Fibroblast of lung (primary cell): ENCODE results near the gene CRYBG2. TPM values are rescaled to one million over a fixed set of nuclear protein-coding genes. Genes with fewer than 3 reads are reported as not detected.

Experiments
- DNase-seq, 2 donors: peaks; one replicate each; pipeline versions ENCODE4 v3.0.0 to v3.0.0-alpha.2; 2010; ENCODE audit warnings: low read depth in 2 of 2
- H2AFZ ChIP-seq: 2 replicates; pipeline ENCODE4 v1.5.1; 2012; ENCODE audit warnings: low read length, control low read depth, inconsistent platforms
- H3K27ac ChIP-seq: 2 replicates; pipeline ENCODE4 v1.5.1; 2011; ENCODE audit warnings: low read length, control low read depth; ENCODE audit not compliant: insufficient read depth
- H3K27me3 ChIP-seq: 2 replicates; pipeline ENCODE4 v1.5.1; 2011; ENCODE audit warnings: mild to moderate bottlenecking, low read length; ENCODE audit not compliant: control insufficient read depth, insufficient read depth
- H3K36me3 ChIP-seq: 2 replicates; pipeline ENCODE4 v1.5.1; 2011; ENCODE audit warnings: low read length; ENCODE audit not compliant: control insufficient read depth, insufficient read depth
- H3K4me1 ChIP-seq: 2 replicates; pipeline ENCODE4 v1.5.1; 2011; ENCODE audit warnings: low read length; ENCODE audit not compliant: control insufficient read depth, insufficient read depth; ENCODE audit errors: extremely low read depth
- H3K4me2 ChIP-seq: 2 replicates; pipeline ENCODE4 v1.5.1; 2011; ENCODE audit warnings: low read length, control low read depth; ENCODE audit not compliant: insufficient read depth; ENCODE audit errors: extremely low read depth
- H3K4me3 ChIP-seq, 4 experiments: fragments of 200-600 bp in 1 of 4; sonication (generic) in 1 of 4; replicated peaks in 1 of 4; 2 replicates each; pipeline ENCODE4 v1.5.1; 2011 to 2016; ENCODE audit warnings: low read length in 4 of 4, low read depth in 3 of 4, mild to moderate bottlenecking in 3 of 4, control low read depth in 2 of 4, inconsistent platforms in 1 of 4, mixed read lengths in 1 of 4; ENCODE audit not compliant: insufficient read depth in 1 of 4; ENCODE audit errors: control extremely low read depth in 1 of 4
- H3K79me2 ChIP-seq: 2 replicates; pipeline ENCODE4 v1.5.1; 2012; ENCODE audit warnings: mild to moderate bottlenecking, low read length, inconsistent platforms; ENCODE audit not compliant: control insufficient read depth, insufficient read depth
- H3K9ac ChIP-seq: 2 replicates; pipeline ENCODE4 v1.5.1; 2011; ENCODE audit warnings: mild to moderate bottlenecking, low read length, control low read depth; ENCODE audit not compliant: insufficient read depth
- H3K9me3 ChIP-seq: 2 replicates; pipeline ENCODE4 v1.5.1; 2012; ENCODE audit warnings: low read depth, low read length; ENCODE audit not compliant: control insufficient read depth, insufficient read depth
- H4K20me1 ChIP-seq: 2 replicates; pipeline ENCODE4 v1.5.1; 2011; ENCODE audit warnings: low read length; ENCODE audit not compliant: control insufficient read depth, insufficient read depth; ENCODE audit errors: extremely low read depth
- CTCF ChIP-seq, 2 donors: IDR thresholded peaks in 1 of 2; conservative IDR thresholded peaks in 1 of 2; 1 replicate in 1 of 2; 2 replicates in 1 of 2; pipeline ENCODE4 v1.5.1; 2011 to 2012; ENCODE audit warnings: low read length in 2 of 2, control low read depth in 1 of 2, inconsistent platforms in 1 of 2, low read depth in 1 of 2, mild to moderate bottlenecking in 1 of 2
- EZH2 ChIP-seq: IDR thresholded peaks from 2 replicates; pipeline ENCODE4 v1.5.1; 2012; ENCODE audit warnings: low read length, control low read depth, mild to moderate bottlenecking; ENCODE audit errors: missing control alignments
- polyA plus RNA-seq, 2 donors: library from polyadenylated mRNA; depleted of rRNA in 1 of 2; stranded (reverse) in 1 of 2; unstranded in 1 of 2; fragments of >200 nt; gene quantifications; 2 replicates each; pipeline ENCODE4 v1.2.1, GENCODE V29; 2011 to 2012; ENCODE audit warnings: missing spikeins in 1 of 2
- total RNA-seq: library from RNA; depleted of rRNA; stranded (reverse); fragments of >200 nt; gene quantifications from 2 replicates; pipeline ENCODE4 v1.2.1, GENCODE V29; 2014

CRYBG2 gene
- total and polyA plus RNA-seq, 2 donors (not counting 1 experiment from before 2014, with no cell fraction given) = not detected

- no peak for DNase-seq
- no peak overlapping the region for H3K27ac ChIP-seq
- no peaks in the 10 kb centered on the region for H3K79me2 ChIP-seq
- H3K36me3 ChIP-seq = no peaks in the 10 kb centered on the region
- H3K4me2 ChIP-seq = no peak overlapping the region
- no peak overlapping the region for H3K4me3 ChIP-seq
- no peaks in the 10 kb centered on the region for H4K20me1 ChIP-seq
- H3K9ac ChIP-seq = no peak overlapping the region
- H3K9me3 ChIP-seq = no peaks in the 10 kb centered on the region
- no peak overlapping the region for H2AFZ ChIP-seq
- H3K4me1 ChIP-seq = no peaks in the 10 kb centered on the region
- peaks cover 6% of the 10 kb centered on the region for H3K27me3 ChIP-seq
- no peak for TF ChIP-seq CTCF (conservative IDR thresholded peaks at IDR 0.05 in 1 of 2, IDR thresholded peaks at IDR 0.05 in 1 of 2; ENCODE audit: low read depth in 1 of 2, low read length in 2 of 2)
- TF ChIP-seq EZH2 = no peak
These were observed 8.2 kb downstream of the CRYBG2 start for GRCh38 chr1:26345718-26346117.

GRCh38 chr1:26344147-26344920 is 9.6 kb downstream of the CRYBG2 start:
- H3K27me3 ChIP-seq = peaks cover 12% of the 10 kb centered on the region
- H2AFZ ChIP-seq = no peak overlapping the region

GRCh38 chr1:26340047-26340481 is 13.9 kb downstream of the CRYBG2 start:
- no peak overlapping the region for H3K4me3 ChIP-seq
- H3K4me2 ChIP-seq = no peak overlapping the region
- no peak overlapping the region for H2AFZ ChIP-seq
- H4K20me1 ChIP-seq = no peaks in the 10 kb centered on the region
- DNase-seq = no peak
- TF ChIP-seq EZH2 = no peak
- TF ChIP-seq CTCF (conservative IDR thresholded peaks at IDR 0.05 in 1 of 2, IDR thresholded peaks at IDR 0.05 in 1 of 2; ENCODE audit: low read depth in 1 of 2, low read length in 2 of 2) = no peak
- peaks cover 16% of the 10 kb centered on the region for H3K27me3 ChIP-seq
- no peaks in the 10 kb centered on the region for H3K9me3 ChIP-seq
- H3K4me1 ChIP-seq = no peaks in the 10 kb centered on the region
- H3K79me2 ChIP-seq = no peaks in the 10 kb centered on the region
- no peak overlapping the region for H3K27ac ChIP-seq
- no peak overlapping the region for H3K9ac ChIP-seq
- H3K36me3 ChIP-seq = no peaks in the 10 kb centered on the region

More at GRCh38 chr1:26344147-26344920, 9.6 kb downstream of the CRYBG2 start:
- Histone ChIP-seq H3K79me2 (no peaks in the 10 kb centered on the region), H3K4me3 (no peak overlapping the region), H4K20me1 (no peaks in the 10 kb centered on the region), H3K9ac (no peak overlapping the region), H3K4me1 (no peaks in the 10 kb centered on the region), H3K9me3 (no peaks in the 10 kb centered on the region), H3K36me3 (no peaks in the 10 kb centered on the region), H3K4me2 (no peak overlapping the region), H3K27ac (no peak overlapping the region)
- no peak for DNase-seq
- TF ChIP-seq EZH2 (no peak), CTCF (conservative IDR thresholded peaks at IDR 0.05 in 1 of 2, IDR thresholded peaks at IDR 0.05 in 1 of 2; ENCODE audit: low read depth in 1 of 2, low read length in 2 of 2) (no peak)
